GM12878 (cell line): ENCODE data around the gene INF2. TPM values are rescaled to one million over a fixed set of nuclear protein-coding genes. Genes with fewer than 3 reads are reported as not detected.

Experiments
- CBX5 ChIP-seq: sonication (generic); IDR thresholded peaks from 2 replicates; pipeline ENCODE4 v1.6.1; 2016; ENCODE audit warnings: low read depth, moderate library complexity, mild to moderate bottlenecking, inconsistent platforms
- FOXK2 ChIP-seq: fragments of 450-650 bp; IDR thresholded peaks from 2 replicates; pipeline ENCODE4 v1.6.1; 2017; ENCODE audit warnings: mild to moderate bottlenecking, moderate library complexity
- GABPA ChIP-seq: IDR thresholded peaks from 2 replicates; pipeline ENCODE4 v1.6.1; 2014; ENCODE audit warnings: antibody characterized with exemption, low read depth, mild to moderate bottlenecking, inconsistent platforms
- HDGF ChIP-seq: fragments of 450-650 bp; IDR thresholded peaks from 2 replicates; pipeline ENCODE4 v1.6.1; 2016; ENCODE audit warnings: antibody characterized with exemption
- IKZF1 ChIP-seq: fragments of 450-650 bp; conservative IDR thresholded peaks from 2 replicates; pipeline ENCODE4 v1.6.1; 2017; ENCODE audit warnings: antibody characterized with exemption, mild to moderate bottlenecking
- JUND ChIP-seq: IDR thresholded peaks from 2 replicates; pipeline ENCODE4 v1.6.1; 2012; ENCODE audit warnings: low read depth, mild to moderate bottlenecking, low read length, improper control_type of control experiment, moderate library complexity
- KAT2A ChIP-seq: conservative IDR thresholded peaks from 2 replicates; pipeline ENCODE4 v1.6.1; 2011; ENCODE audit warnings: low read depth, low read length; ENCODE audit not compliant: control insufficient read depth
- KDM1A ChIP-seq: fragments of 200-600 bp; sonication (generic); IDR thresholded peaks from 2 replicates; pipeline ENCODE4 v1.6.1; 2016; ENCODE audit warnings: borderline replicate concordance
- MTA2 ChIP-seq: fragments of 450-650 bp; IDR thresholded peaks from 2 replicates; pipeline ENCODE4 v1.6.1; 2016; ENCODE audit warnings: low read depth, mild to moderate bottlenecking, moderate library complexity
- MTA3 ChIP-seq: IDR thresholded peaks from 2 replicates; pipeline ENCODE4 v1.6.1; 2012; ENCODE audit warnings: low read length, inconsistent platforms, borderline replicate concordance
- POLR2A ChIP-seq: IDR thresholded peaks from 2 replicates; pipeline ENCODE4 v1.6.1; 2011; ENCODE audit warnings: low read depth, mild to moderate bottlenecking, low read length
- POLR2AphosphoS5 ChIP-seq: IDR thresholded peaks from 2 replicates; pipeline ENCODE4 v1.6.1; 2011; ENCODE audit warnings: mild to moderate bottlenecking, low read length, inconsistent platforms
- POU2F2 ChIP-seq: IDR thresholded peaks from 3 replicates; pipeline ENCODE4 v1.6.1; 2011; ENCODE audit warnings: low read depth, mild to moderate bottlenecking, low read length, borderline replicate concordance
- RAD21 ChIP-seq: IDR thresholded peaks from 2 replicates; pipeline ENCODE4 v1.6.1; 2011; ENCODE audit warnings: mild to moderate bottlenecking, low read depth, low read length, moderate library complexity; ENCODE audit not compliant: insufficient read depth
- RBBP5 ChIP-seq: fragments of 200-600 bp; sonication (generic); conservative IDR thresholded peaks from 2 replicates; pipeline ENCODE4 v1.6.1; 2016
- RELA ChIP-seq: fragments of 450-650 bp; IDR thresholded peaks from 2 replicates; pipeline ENCODE4 v1.8.0; 2014; ENCODE audit warnings: borderline replicate concordance; ENCODE audit not compliant: partially characterized antibody
- SMAD5 ChIP-seq: IDR thresholded peaks from 2 replicates; pipeline ENCODE4 v1.6.1; 2016; ENCODE audit warnings: antibody characterized with exemption, low read depth
- TCF7 ChIP-seq: IDR thresholded peaks from 2 replicates; pipeline ENCODE4 v1.6.1; 2014; ENCODE audit warnings: antibody characterized with exemption, borderline replicate concordance
- YBX1 ChIP-seq: fragments of 450-650 bp; IDR thresholded peaks from 2 replicates; pipeline ENCODE4 v1.6.1; 2016; ENCODE audit warnings: antibody characterized with exemption
- YY1 ChIP-seq: IDR thresholded peaks from 2 replicates; pipeline ENCODE4 v1.6.1; 2011; ENCODE audit warnings: low read depth, mild to moderate bottlenecking, low read length
- ZNF24 ChIP-seq: fragments of 450-650 bp; IDR thresholded peaks from 2 replicates; pipeline ENCODE4 v1.6.1; 2017; ENCODE audit warnings: antibody characterized with exemption, mild to moderate bottlenecking
- ZNF384 ChIP-seq: IDR thresholded peaks from 2 replicates; pipeline ENCODE4 v1.6.1; 2012; ENCODE audit warnings: low read depth, mild to moderate bottlenecking, low read length, improper control_type of control experiment, borderline replicate concordance
- polyA plus RNA-seq, 11 experiments: library from polyadenylated mRNA; depleted of rRNA in 4 of 11; unstranded in 6 of 11; stranded (reverse) in 5 of 11; fragments of >200 nt; fragmentation: Nextera tagmentation in 4 of 11; fragmentation: Illumina TruSeq in 1 of 11; extraction: Ambion mirVana in 4 of 11; extraction: Trizol in 1 of 11; gene quantifications; 1 replicate in 1 of 11; 2 replicates in 10 of 11; pipeline versions ENCODE4 v1.2.1 to v1.2.3, GENCODE V29; 2011 to 2016; ENCODE audit warnings: inconsistent platforms in 2 of 11, missing spikeins in 2 of 11, low read depth in 1 of 11
- total RNA-seq, 4 experiments: library from RNA; depleted of rRNA in 3 of 4; stranded (reverse); fragments of >200 nt in 3 of 4; fragmentation: Illumina TruSeq in 1 of 4; extraction: Trizol in 1 of 4; gene quantifications; 2 replicates each; pipeline versions ENCODE4 v1.2.1 to v1.2.3, GENCODE V29; 2013 to 2021
- TF ChIP-seq, protein P1 (sequence below): IDR thresholded peaks from 2 replicates; pipeline ENCODE4 v1.6.1; 2012; ENCODE audit warnings: low read depth, low read length, improper control_type of control experiment
- TF ChIP-seq, protein P2 (sequence below): fragments of 450-650 bp; IDR thresholded peaks from 2 replicates; pipeline ENCODE4 v1.6.1; 2017; ENCODE audit warnings: low read depth, mild to moderate bottlenecking, moderate library complexity
- TF ChIP-seq, protein P3 (sequence below): fragments of 450-650 bp; IDR thresholded peaks from 2 replicates; pipeline ENCODE4 v1.6.1; 2016; ENCODE audit warnings: mild to moderate bottlenecking
- TF ChIP-seq, protein P4 (sequence below): IDR thresholded peaks from 2 replicates; pipeline ENCODE4 v1.6.1; 2012; ENCODE audit warnings: low read depth, low read length, improper control_type of control experiment

Gene INF2
- total and polyA plus RNA-seq, 10 of the 15 experiments (the other 5 are each of a cell fraction or from before 2014, with no cell fraction given): 0.72 to 43.2 (median 8.3) TPM

DNA sequence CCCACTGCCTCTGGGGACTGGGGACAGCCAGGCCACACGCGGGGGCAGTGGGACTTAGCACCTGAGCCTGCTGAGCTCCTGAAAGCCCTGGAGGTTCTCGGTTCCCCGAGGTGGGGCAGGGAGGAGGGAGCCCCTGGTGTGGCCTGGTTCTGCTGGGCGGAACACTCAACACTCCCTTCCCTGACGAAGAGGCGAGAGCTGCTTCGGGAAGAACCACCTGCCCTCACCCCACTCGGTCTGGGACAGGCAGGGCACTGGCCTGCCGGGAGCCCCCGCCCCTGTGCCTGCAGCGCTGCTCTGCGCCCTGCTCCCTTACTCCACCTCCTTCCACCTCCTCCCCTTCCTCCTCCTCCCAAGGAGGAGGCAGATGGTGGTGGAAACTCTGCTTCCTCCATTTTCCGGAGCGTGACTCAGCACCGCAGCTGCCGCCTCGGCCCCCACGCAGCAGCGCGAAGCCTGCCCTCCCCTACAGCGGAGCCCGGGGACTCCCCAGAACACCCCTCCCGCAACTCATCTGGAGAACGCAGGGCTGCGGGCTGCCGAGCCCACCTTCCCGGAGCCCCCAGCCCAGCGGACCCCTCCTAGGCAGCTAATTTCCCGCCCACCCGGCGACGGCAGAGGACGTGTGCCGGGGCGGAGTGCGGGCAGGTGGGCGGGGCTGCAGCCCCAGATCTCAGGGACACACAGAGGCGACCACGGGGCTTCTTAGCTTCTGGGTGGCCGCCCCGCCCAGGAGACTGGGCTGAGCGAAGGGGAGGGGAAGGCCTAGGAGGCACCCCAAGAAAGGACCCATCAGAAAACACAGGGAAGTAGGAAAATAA lies 11.7 kb upstream of the INF2 start (continued):
- TF ChIP-seq TCF7 (no peak), MTA2 (0 out of 2 replicates have a peak, but pooled peaks have one; percentile 18), POU2F2 (no peak; the same call in 2 of the 3 replicates), YBX1 (no peak), IKZF1 (peak; percentile 94), ZNF384 (no peak), HDGF (0 out of 2 replicates have a peak, but pooled peaks have one; percentile 33), ZNF24 (no peak), FOXK2 (no peak), RAD21 (no peak), GABPA (no peak), KDM1A (no peak), POLR2AphosphoS5 (peak; percentile 42; the same call in 1 of the 2 replicates), KAT2A (no peak), YY1 (peak; percentile 74), POLR2A (peak; percentile 51; the same call in 1 of the 2 replicates), JUND (no peak), RELA (no peak), SMAD5 (no peak), RBBP5 (no peak), CBX5 (no peak), MTA3 (0 out of 2 replicates have a peak, but pooled peaks have one; percentile 42)
- TF ChIP-seq, protein P1, sequence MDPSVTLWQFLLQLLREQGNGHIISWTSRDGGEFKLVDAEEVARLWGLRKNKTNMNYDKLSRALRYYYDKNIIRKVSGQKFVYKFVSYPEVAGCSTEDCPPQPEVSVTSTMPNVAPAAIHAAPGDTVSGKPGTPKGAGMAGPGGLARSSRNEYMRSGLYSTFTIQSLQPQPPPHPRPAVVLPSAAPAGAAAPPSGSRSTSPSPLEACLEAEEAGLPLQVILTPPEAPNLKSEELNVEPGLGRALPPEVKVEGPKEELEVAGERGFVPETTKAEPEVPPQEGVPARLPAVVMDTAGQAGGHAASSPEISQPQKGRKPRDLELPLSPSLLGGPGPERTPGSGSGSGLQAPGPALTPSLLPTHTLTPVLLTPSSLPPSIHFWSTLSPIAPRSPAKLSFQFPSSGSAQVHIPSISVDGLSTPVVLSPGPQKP: no peak
- TF ChIP-seq, protein P2, sequence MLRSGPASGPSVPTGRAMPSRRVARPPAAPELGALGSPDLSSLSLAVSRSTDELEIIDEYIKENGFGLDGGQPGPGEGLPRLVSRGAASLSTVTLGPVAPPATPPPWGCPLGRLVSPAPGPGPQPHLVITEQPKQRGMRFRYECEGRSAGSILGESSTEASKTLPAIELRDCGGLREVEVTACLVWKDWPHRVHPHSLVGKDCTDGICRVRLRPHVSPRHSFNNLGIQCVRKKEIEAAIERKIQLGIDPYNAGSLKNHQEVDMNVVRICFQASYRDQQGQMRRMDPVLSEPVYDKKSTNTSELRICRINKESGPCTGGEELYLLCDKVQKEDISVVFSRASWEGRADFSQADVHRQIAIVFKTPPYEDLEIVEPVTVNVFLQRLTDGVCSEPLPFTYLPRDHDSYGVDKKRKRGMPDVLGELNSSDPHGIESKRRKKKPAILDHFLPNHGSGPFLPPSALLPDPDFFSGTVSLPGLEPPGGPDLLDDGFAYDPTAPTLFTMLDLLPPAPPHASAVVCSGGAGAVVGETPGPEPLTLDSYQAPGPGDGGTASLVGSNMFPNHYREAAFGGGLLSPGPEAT: peak; percentile 72
- TF ChIP-seq, protein P3, sequence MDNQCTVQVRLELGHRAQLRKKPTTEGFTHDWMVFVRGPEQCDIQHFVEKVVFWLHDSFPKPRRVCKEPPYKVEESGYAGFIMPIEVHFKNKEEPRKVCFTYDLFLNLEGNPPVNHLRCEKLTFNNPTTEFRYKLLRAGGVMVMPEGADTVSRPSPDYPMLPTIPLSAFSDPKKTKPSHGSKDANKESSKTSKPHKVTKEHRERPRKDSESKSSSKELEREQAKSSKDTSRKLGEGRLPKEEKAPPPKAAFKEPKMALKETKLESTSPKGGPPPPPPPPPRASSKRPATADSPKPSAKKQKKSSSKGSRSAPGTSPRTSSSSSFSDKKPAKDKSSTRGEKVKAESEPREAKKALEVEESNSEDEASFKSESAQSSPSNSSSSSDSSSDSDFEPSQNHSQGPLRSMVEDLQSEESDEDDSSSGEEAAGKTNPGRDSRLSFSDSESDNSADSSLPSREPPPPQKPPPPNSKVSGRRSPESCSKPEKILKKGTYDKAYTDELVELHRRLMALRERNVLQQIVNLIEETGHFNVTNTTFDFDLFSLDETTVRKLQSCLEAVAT: 0 out of 2 replicates have a peak, but pooled peaks have one; percentile 41
- TF ChIP-seq, protein P4, sequence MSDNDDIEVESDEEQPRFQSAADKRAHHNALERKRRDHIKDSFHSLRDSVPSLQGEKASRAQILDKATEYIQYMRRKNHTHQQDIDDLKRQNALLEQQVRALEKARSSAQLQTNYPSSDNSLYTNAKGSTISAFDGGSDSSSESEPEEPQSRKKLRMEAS: 0 out of 2 replicates have a peak, but pooled peaks have one; percentile 43
